Lower leg skin (tissue), 4 donors: ENCODE results near the gene ADA. TPM values are rescaled to one million over a fixed set of nuclear protein-coding genes. Genes with fewer than 3 reads are reported as not detected.
"Not testable (repeated sequence)": the region's sequence is repeated elsewhere in the genome, so short reads cannot be mapped to it uniquely, and the experiment has no call there.

Source experiments
- DNase-seq, 2 donors: peaks; one replicate each; pipeline ENCODE4 v3.0.0-alpha.2; 2019; ENCODE audit warnings: low spot score in 2 of 2
- H3K4me3 ChIP-seq: fragments of 200-600 bp; sonication (generic); 2 replicates; pipeline ENCODE4 v1.5.1; 2017; ENCODE audit warnings: mild to moderate bottlenecking, low read depth; ENCODE audit not compliant: poor library complexity, severe bottlenecking
- POLR2A ChIP-seq, 2 donors: fragments of 450-650 bp; IDR thresholded peaks; one replicate each; pipeline ENCODE4 v1.6.1; 2016 to 2017; ENCODE audit warnings: antibody characterized with exemption in 2 of 2, mild to moderate bottlenecking in 1 of 2, moderate library complexity in 1 of 2
- WGBS, 2 donors: methylation state at CpG; one replicate each; pipeline ENCODE4 v1.1.5; 2018; 5-methylcytosine and 5-hydroxymethylcytosine counted together
- intact Hi-C: fragments of 100-400 bp; cut with DNase I; formaldehyde crosslinking; loops from one replicate; pipeline ENCODE4 v1.15.0; 2023; ENCODE audit warnings: low total_unique reads
- total RNA-seq, 4 donors: library from RNA; depleted of rRNA; stranded (reverse); fragments of >200 nt; gene quantifications; one replicate each; pipeline ENCODE4 v1.1.0, GENCODE V29; 2016
- TF ChIP-seq, protein P1 (sequence below), 3 donors: fragments of 450-650 bp; IDR thresholded peaks; one replicate each; pipeline ENCODE4 v1.5.1; 2016; ENCODE audit warnings: antibody characterized with exemption in 3 of 3, mild to moderate bottlenecking in 3 of 3, moderate library complexity in 2 of 3

The ADA gene
- total RNA-seq, 4 donors from 2014 or later: 4.3 to 14.8 (median 6.5) TPM

- DNase-seq: no peak
- 88 to 89% methylated on average over 3 of the region's 3 CpGs for WGBS, 2 donors
- intact Hi-C loops: no loop called here
- no peak overlapping the region for H3K4me3 ChIP-seq
- TF ChIP-seq POLR2A (IDR thresholded peaks at IDR 0.05): no peak
- TF ChIP-seq, protein P1, sequence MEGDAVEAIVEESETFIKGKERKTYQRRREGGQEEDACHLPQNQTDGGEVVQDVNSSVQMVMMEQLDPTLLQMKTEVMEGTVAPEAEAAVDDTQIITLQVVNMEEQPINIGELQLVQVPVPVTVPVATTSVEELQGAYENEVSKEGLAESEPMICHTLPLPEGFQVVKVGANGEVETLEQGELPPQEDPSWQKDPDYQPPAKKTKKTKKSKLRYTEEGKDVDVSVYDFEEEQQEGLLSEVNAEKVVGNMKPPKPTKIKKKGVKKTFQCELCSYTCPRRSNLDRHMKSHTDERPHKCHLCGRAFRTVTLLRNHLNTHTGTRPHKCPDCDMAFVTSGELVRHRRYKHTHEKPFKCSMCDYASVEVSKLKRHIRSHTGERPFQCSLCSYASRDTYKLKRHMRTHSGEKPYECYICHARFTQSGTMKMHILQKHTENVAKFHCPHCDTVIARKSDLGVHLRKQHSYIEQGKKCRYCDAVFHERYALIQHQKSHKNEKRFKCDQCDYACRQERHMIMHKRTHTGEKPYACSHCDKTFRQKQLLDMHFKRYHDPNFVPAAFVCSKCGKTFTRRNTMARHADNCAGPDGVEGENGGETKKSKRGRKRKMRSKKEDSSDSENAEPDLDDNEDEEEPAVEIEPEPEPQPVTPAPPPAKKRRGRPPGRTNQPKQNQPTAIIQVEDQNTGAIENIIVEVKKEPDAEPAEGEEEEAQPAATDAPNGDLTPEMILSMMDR (IDR thresholded peaks at IDR 0.05): no peak
These were observed 59.1 kb downstream of the ADA start for GRCh38 chr20:44592366-44592765.

GRCh38 chr20:44590980-44591778, 60.3 kb downstream of the ADA start:
- WGBS, 2 donors: 93 to 94% methylated on average over 9 of the region's 9 CpGs
- no peak overlapping the region for H3K4me3 ChIP-seq
- TF ChIP-seq POLR2A (IDR thresholded peaks at IDR 0.05): no peak
- TF ChIP-seq, protein P1 (IDR thresholded peaks at IDR 0.05): no peak
- no peak for DNase-seq
- intact Hi-C loops: no loop called here

DNA sequence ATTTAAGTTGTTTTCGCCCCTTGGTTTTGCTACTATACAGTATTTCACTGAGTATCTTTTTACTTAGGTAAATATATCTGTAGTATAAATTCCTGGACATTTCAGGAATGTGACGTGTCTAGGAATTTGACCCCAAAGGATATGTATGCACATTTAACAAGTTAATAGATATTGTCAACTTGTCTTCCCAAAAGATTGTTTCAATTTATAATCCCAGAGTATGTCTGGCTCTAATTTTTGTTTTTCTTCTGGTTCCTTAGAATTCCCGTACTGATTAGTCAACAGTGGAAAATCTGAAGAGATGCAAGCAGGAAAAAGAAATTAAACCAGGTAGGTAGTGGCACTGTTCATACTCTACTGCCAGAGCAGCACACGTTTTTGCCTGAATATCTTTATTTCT, 62.0 kb downstream of the ADA start:
- no peak overlapping the region for H3K4me3 ChIP-seq
- DNase-seq: no peak
- 81 to 82% methylated on average over 4 of the region's 4 CpGs for WGBS, 2 donors
- TF ChIP-seq, protein P1 (IDR thresholded peaks at IDR 0.05): no peak
- no peak for TF ChIP-seq POLR2A (IDR thresholded peaks at IDR 0.05)
- intact Hi-C loops: no loop called here

DNA sequence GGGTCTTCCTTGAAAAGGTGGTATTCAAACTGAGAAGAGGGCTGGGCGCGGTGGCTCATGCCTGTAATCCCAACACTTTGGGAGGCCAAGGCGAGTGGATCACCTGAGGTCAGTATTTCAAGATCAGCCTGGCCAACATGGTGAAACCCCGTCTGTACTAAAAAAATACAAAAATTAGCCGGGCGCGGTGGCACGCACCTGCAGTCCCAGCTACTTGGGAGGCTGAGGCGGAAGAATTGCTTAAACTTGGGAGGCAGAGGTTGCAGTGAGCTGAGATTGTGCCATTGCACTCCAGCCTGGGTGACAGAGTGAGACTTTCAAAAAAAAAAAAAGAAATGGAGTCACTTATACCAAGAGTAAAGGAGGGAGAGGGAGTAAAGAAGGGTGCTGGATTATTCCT, 63.2 kb downstream of the ADA start:
- DNase-seq, intact Hi-C loops, H3K4me3 ChIP-seq: not testable (repeated sequence)
- 96 to 99% methylated on average over 9 of the region's 9 CpGs for WGBS, 2 donors

- WGBS, 2 donors: 79 to 82% methylated on average over 10 of the region's 10 CpGs
- H3K4me3 ChIP-seq: no peak overlapping the region
- intact Hi-C loops: no loop called here
- no peak for TF ChIP-seq POLR2A (IDR thresholded peaks at IDR 0.05)
- TF ChIP-seq, protein P1 (IDR thresholded peaks at IDR 0.05): no peak
- DNase-seq: no peak
These were observed 64.2 kb downstream of the ADA start for GRCh38 chr20:44587035-44587980.

GRCh38 chr20:44586289-44586911, 65.1 kb downstream of the ADA start:
- WGBS, 2 donors: 77 to 81% methylated on average over 3 of the region's 3 CpGs
- H3K4me3 ChIP-seq: no peak overlapping the region
- DNase-seq: no peak
- intact Hi-C loops: no loop called here
- TF ChIP-seq POLR2A (IDR thresholded peaks at IDR 0.05): no peak
- TF ChIP-seq, protein P1 (IDR thresholded peaks at IDR 0.05): no peak
